ENCODE measurements around the gene TRAPPC3L.

The TRAPPC3L gene

DNA sequence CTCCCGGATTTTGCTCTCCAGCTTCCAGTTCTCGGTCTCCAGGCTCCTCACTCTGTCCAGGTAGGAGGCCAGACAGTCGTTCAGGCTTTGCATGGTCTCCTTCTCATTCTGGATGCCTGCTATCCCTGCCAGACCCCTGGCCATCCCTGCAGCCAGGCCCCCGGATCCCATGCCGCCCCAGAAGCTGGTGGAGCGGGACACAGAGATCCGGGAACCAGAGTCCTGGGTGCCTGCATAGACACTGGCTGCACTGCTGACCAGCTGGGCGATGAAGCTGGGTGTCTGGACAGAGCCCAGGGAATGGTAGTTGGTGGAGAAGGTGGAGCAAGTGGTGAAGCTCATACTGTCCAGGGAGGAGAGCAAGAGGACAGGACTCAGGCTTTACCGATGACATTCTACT, 87.2 kb downstream of the TRAPPC3L start:
- no peaks in the 10 kb centered on the region for H3K36me3 ChIP-seq (ENCODE audit: control insufficient read depth in 1 of 2, insufficient read depth in 2 of 2, low read length in 2 of 2)
- peaks cover 3 to 5% of the 10 kb centered on the region in 2 donors for H3K27me3 ChIP-seq (ENCODE audit: control insufficient read depth in 1 of 2, insufficient read depth in 2 of 2, low read length in 2 of 2)
- H3K4me3 ChIP-seq (ENCODE audit: low read depth in 1 of 2, low read length in 2 of 2): no peak overlapping the region
- peaks cover 8% of the 10 kb centered on the region in 2 donors for H3K4me1 ChIP-seq (ENCODE audit: control insufficient read depth in 1 of 2, insufficient read depth in 2 of 2, low read length in 2 of 2)
- H3K9ac ChIP-seq (ENCODE audit: low read depth in 1 of 2, low read length in 2 of 2): no peak overlapping the region
- no peaks in the 10 kb centered on the region for H3K9me3 ChIP-seq (ENCODE audit: control insufficient read depth in 1 of 2, low read length in 2 of 2)
- H3K27ac ChIP-seq (ENCODE audit: low read depth, low read length): no peak overlapping the region

DNA sequence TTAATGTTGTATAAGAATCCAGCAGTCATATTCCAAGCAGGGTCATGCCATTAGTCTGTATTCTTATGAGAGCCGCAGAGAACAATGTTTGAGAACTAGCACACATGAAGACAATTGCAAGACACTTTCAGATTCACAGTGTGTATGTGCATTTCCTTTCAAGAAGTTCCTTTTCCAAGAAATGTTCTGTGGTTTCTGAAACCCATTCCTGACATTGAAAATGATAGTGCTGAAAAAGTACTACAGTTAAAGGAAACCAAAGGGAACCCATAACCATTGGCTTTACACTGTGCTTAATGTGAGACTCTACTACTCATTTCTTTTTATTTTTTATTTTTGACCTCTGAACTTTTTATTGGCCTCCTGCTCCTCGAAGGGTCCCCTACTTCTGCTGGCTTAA, 88.6 kb downstream of the TRAPPC3L start:
- Histone ChIP-seq H3K9me3 (ENCODE audit: control insufficient read depth in 1 of 2, low read length in 2 of 2) (no peaks in the 10 kb centered on the region), H3K4me1 (ENCODE audit: control insufficient read depth in 1 of 2, insufficient read depth in 2 of 2, low read length in 2 of 2) (peaks cover 0 to 3% of the 10 kb centered on the region in 2 donors), H3K27ac (ENCODE audit: low read depth, low read length) (no peak overlapping the region), H3K9ac (ENCODE audit: low read depth in 1 of 2, low read length in 2 of 2) (no peak overlapping the region), H3K36me3 (ENCODE audit: control insufficient read depth in 1 of 2, insufficient read depth in 2 of 2, low read length in 2 of 2) (no peaks in the 10 kb centered on the region), H3K4me3 (ENCODE audit: low read depth in 1 of 2, low read length in 2 of 2) (no peak overlapping the region), H3K27me3 (ENCODE audit: control insufficient read depth in 1 of 2, insufficient read depth in 2 of 2, low read length in 2 of 2) (peaks cover 0 to 3% of the 10 kb centered on the region in 2 donors)

DNA sequence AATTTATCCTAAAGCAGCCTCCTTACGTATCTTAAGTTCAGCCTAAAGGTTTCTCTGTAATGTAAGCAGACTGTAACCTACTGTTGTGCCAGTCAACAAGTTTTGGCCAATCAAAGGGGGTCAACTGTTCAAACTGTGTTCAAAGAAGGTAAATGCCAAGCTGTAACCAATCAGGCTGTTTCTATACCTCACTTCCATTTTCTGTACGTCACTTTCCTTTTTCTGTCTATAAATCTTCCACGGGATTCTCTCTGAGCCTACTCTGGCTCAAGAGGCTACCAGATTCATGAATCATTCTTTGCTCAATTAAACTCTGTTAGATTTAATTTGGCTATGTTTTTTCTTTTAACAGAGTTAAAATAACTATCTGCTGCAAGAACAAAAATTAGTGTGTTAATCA, 89.4 kb downstream of the TRAPPC3L start:
- Histone ChIP-seq H3K27ac (ENCODE audit: low read depth, low read length) (no peak overlapping the region), H3K9me3 (ENCODE audit: control insufficient read depth in 1 of 2, low read length in 2 of 2) (no peaks in the 10 kb centered on the region), H3K4me1 (ENCODE audit: control insufficient read depth in 1 of 2, insufficient read depth in 2 of 2, low read length in 2 of 2) (peaks cover 5% of the 10 kb centered on the region in 2 donors), H3K36me3 (ENCODE audit: control insufficient read depth in 1 of 2, insufficient read depth in 2 of 2, low read length in 2 of 2) (no peaks in the 10 kb centered on the region), H3K27me3 (ENCODE audit: control insufficient read depth in 1 of 2, insufficient read depth in 2 of 2, low read length in 2 of 2) (peaks cover 0 to 3% of the 10 kb centered on the region in 2 donors), H3K9ac (ENCODE audit: low read depth in 1 of 2, low read length in 2 of 2) (no peak overlapping the region), H3K4me3 (ENCODE audit: low read depth in 1 of 2, low read length in 2 of 2) (no peak overlapping the region)

DNA sequence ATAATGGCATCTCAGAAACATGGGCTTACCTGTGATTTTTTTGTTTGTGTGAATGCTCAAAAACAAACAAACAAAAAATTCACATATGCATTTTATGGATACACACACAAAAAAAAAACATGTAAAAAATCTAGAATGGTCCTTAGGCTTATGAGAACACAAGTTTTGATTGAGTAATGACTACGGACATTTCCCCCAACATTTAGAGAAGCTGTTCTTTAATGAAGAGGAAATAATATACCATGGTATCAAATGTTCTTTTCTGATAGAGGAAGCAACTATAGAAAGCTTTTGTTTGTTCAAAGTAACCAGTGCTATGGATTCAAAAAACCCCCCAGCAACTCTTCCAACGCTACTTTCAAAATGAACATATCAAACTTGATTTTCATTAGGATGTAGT, 93.0 kb downstream of the TRAPPC3L start:
- H3K36me3 ChIP-seq (ENCODE audit: control insufficient read depth in 1 of 2, insufficient read depth in 2 of 2, low read length in 2 of 2): no peaks in the 10 kb centered on the region
- no peak overlapping the region for H3K27ac ChIP-seq (ENCODE audit: low read depth, low read length)
- H3K9ac ChIP-seq (ENCODE audit: low read depth in 1 of 2, low read length in 2 of 2): no peak overlapping the region
- no peaks in the 10 kb centered on the region for H3K9me3 ChIP-seq (ENCODE audit: control insufficient read depth in 1 of 2, low read length in 2 of 2)
- H3K4me3 ChIP-seq (ENCODE audit: low read depth in 1 of 2, low read length in 2 of 2): no peak overlapping the region
- peaks cover 10 to 14% of the 10 kb centered on the region in 2 donors for H3K4me1 ChIP-seq (ENCODE audit: control insufficient read depth in 1 of 2, insufficient read depth in 2 of 2, low read length in 2 of 2)
- H3K27me3 ChIP-seq (ENCODE audit: control insufficient read depth in 1 of 2, insufficient read depth in 2 of 2, low read length in 2 of 2): peaks cover 0 to 3% of the 10 kb centered on the region in 2 donors

DNA sequence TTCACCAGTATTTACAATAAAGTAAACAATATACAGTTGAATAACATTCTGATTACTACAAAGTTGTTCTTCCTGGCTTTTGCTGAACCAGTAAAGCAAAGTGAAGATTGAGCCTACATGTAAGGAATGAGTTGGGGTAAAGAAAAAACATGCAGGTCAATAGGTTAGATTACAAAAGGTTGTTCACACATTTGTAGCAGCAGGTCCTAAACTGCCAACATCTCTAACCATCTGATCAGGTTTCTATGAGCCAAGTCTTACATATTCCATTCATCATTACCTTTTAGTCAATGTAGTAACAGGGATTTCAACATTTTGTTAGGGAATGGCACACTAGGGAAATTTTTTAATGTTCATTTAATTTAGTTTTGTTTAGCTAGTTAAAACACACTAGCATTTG, 93.6 kb downstream of the TRAPPC3L start:
- no peak overlapping the region for H3K27ac ChIP-seq (ENCODE audit: low read depth, low read length)
- H3K9ac ChIP-seq (ENCODE audit: low read depth in 1 of 2, low read length in 2 of 2): no peak overlapping the region
- no peak overlapping the region for H3K4me3 ChIP-seq (ENCODE audit: low read depth in 1 of 2, low read length in 2 of 2)

DNA sequence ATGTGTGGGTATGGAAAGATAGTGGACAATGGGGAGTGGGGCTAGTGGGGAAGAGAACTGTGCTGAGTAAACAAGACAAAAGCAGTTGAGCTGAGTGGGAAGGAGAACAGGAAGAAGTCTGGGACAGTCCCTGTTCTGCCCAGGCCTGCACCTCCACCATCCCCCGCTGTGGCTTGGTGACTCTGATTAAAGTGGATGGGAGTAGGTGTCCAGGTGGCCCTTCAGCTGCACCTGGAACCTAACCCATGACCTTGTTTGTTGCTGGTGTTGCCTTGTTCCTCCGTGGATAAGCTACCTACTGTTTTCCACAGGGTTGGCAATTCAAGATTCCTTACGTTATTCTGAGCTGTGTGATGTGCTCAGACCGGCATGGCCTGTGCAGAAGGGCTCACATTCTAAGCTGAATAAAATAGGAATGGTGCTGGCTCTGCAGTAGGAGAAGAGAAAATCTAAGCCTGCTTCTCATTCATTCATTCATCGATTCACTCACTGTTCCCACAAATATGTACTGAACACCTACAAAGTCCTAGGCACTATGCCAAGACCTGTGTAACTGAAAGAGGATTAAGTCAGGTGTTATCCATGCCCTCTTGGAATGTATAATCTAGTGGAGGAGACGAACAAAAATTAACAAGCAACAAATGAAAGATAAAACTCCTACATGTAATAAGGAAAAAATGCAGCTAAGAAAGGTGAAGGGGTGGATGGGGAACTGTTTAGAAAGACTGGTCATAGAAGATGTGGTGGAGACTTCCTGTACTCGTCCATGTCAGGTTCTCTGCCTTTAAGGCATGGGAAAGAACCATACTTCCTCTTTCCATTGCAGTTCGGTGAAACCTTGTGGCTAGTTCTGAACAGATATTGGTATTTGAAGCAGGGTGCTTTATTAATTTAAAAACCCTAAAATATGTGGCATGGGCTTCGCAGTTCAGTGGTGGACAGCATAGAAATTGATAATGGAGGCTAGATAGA, 94.4 kb downstream of the TRAPPC3L start:
- Histone ChIP-seq H3K9me3 (ENCODE audit: control insufficient read depth in 1 of 2, low read length in 2 of 2) (no peaks in the 10 kb centered on the region), H3K9ac (ENCODE audit: low read depth in 1 of 2, low read length in 2 of 2) (no peak overlapping the region), H3K4me3 (ENCODE audit: low read depth in 1 of 2, low read length in 2 of 2) (no peak overlapping the region), H3K27ac (ENCODE audit: low read depth, low read length) (no peak overlapping the region), H3K4me1 (ENCODE audit: control insufficient read depth in 1 of 2, insufficient read depth in 2 of 2, low read length in 2 of 2) (peaks cover 10 to 14% of the 10 kb centered on the region in 2 donors), H3K36me3 (ENCODE audit: control insufficient read depth in 1 of 2, insufficient read depth in 2 of 2, low read length in 2 of 2) (no peaks in the 10 kb centered on the region), H3K27me3 (ENCODE audit: control insufficient read depth in 1 of 2, insufficient read depth in 2 of 2, low read length in 2 of 2) (peaks cover 0 to 3% of the 10 kb centered on the region in 2 donors)

More for the DNA sequence above, 93.6 kb downstream of the TRAPPC3L start:
- Histone ChIP-seq H3K4me1 (ENCODE audit: control insufficient read depth in 1 of 2, insufficient read depth in 2 of 2, low read length in 2 of 2) (peaks cover 10 to 14% of the 10 kb centered on the region in 2 donors), H3K27me3 (ENCODE audit: control insufficient read depth in 1 of 2, insufficient read depth in 2 of 2, low read length in 2 of 2) (peaks cover 0 to 3% of the 10 kb centered on the region in 2 donors), H3K9me3 (ENCODE audit: control insufficient read depth in 1 of 2, low read length in 2 of 2) (no peaks in the 10 kb centered on the region), H3K36me3 (ENCODE audit: control insufficient read depth in 1 of 2, insufficient read depth in 2 of 2, low read length in 2 of 2) (no peaks in the 10 kb centered on the region)

DNA sequence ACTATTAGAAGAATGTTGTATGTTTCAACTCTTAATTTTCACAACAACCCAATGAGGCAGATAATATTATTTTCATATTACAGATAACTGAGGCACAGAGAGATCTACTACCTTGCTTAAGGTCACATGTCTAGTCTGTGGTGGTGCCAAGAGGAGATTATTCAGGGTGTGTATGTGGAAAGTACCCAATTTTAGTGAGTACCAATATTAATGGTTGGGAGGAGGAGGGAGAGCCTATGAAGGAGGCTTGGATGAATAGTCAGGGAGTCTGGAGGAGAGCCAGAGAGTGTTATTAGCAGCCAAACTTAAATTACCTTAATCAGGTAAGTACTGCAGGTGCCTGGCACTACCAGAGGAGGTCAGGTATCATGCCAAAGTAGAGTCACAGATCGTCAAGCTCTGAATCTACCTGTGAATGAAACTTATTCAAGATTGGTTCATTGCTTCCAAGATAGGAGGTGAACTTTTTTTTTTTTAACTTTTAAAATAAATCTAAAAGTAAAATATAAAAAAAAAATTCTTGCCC, 95.2 kb downstream of the TRAPPC3L start:
- no peak overlapping the region for H3K9ac ChIP-seq (ENCODE audit: low read depth in 1 of 2, low read length in 2 of 2)
- H3K27me3 ChIP-seq (ENCODE audit: control insufficient read depth in 1 of 2, insufficient read depth in 2 of 2, low read length in 2 of 2): peaks cover 0 to 3% of the 10 kb centered on the region in 2 donors
- no peak overlapping the region for H3K4me3 ChIP-seq (ENCODE audit: low read depth in 1 of 2, low read length in 2 of 2)
- H3K9me3 ChIP-seq (ENCODE audit: control insufficient read depth in 1 of 2, low read length in 2 of 2): no peaks in the 10 kb centered on the region
- H3K36me3 ChIP-seq (ENCODE audit: control insufficient read depth in 1 of 2, insufficient read depth in 2 of 2, low read length in 2 of 2): no peaks in the 10 kb centered on the region
- no peak overlapping the region for H3K27ac ChIP-seq (ENCODE audit: low read depth, low read length)
- H3K4me1 ChIP-seq (ENCODE audit: control insufficient read depth in 1 of 2, insufficient read depth in 2 of 2, low read length in 2 of 2): peaks cover 10 to 14% of the 10 kb centered on the region in 2 donors

DNA sequence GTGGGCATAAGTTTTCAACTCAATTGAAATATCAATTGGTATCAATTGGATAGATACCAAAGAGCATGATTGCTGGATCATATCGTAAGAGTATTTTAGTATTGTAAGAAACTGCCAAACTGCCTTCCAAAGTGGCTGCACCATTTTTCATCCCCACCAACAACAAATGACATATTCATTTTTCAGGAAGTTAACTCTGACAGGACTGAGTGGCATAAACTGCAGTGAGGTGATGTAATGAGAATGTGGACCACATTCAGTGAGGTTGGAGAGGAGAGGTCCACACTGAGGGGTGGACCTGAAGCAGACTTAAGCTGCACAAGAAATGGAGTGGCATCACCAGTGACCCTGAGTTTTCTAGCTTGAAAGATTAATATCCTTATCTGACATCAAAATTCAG, 95.9 kb downstream of the TRAPPC3L start:
- H3K4me3 ChIP-seq (ENCODE audit: low read depth in 1 of 2, low read length in 2 of 2): no peak overlapping the region
- H3K9me3 ChIP-seq (ENCODE audit: control insufficient read depth in 1 of 2, low read length in 2 of 2): no peaks in the 10 kb centered on the region
- no peak overlapping the region for H3K27ac ChIP-seq (ENCODE audit: low read depth, low read length)
- no peak overlapping the region for H3K9ac ChIP-seq (ENCODE audit: low read depth in 1 of 2, low read length in 2 of 2)
- H3K4me1 ChIP-seq (ENCODE audit: control insufficient read depth in 1 of 2, insufficient read depth in 2 of 2, low read length in 2 of 2): peaks cover 10 to 14% of the 10 kb centered on the region in 2 donors
- peaks cover 0 to 3% of the 10 kb centered on the region in 2 donors for H3K27me3 ChIP-seq (ENCODE audit: control insufficient read depth in 1 of 2, insufficient read depth in 2 of 2, low read length in 2 of 2)
- no peaks in the 10 kb centered on the region for H3K36me3 ChIP-seq (ENCODE audit: control insufficient read depth in 1 of 2, insufficient read depth in 2 of 2, low read length in 2 of 2)

DNA sequence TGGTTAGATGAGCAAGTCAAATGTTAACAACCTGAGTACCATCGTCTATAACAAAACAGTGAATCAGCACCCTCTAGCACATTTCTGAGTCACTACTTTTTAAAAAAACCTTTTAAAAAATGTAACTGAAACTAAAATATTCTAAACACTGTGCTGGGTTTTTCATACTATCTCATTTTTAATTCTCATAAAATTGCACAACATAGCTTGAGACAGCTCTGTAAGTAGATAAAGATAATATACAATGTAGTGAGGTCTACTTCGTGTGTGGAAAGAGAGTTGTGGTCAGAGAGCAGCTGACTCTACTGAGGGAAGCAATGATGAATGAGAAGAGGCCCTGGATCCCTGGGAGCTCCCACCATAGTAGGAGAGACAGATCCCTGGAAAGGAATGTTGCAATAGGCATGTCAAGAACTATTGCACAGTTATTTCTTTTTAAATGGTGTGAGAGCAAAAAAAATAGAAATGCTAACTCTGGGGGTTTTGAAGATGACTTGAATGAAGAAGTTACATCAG, 97.9 kb downstream of the TRAPPC3L start:
- Histone ChIP-seq H3K27me3 (ENCODE audit: control insufficient read depth in 1 of 2, insufficient read depth in 2 of 2, low read length in 2 of 2) (no peaks in the 10 kb centered on the region), H3K4me1 (ENCODE audit: control insufficient read depth in 1 of 2, insufficient read depth in 2 of 2, low read length in 2 of 2) (peaks cover 10 to 14% of the 10 kb centered on the region in 2 donors), H3K9me3 (ENCODE audit: control insufficient read depth in 1 of 2, low read length in 2 of 2) (no peaks in the 10 kb centered on the region), H3K27ac (ENCODE audit: low read depth, low read length) (no peak overlapping the region), H3K9ac (ENCODE audit: low read depth in 1 of 2, low read length in 2 of 2) (no peak overlapping the region), H3K4me3 (ENCODE audit: low read depth in 1 of 2, low read length in 2 of 2) (no peak overlapping the region), H3K36me3 (ENCODE audit: control insufficient read depth in 1 of 2, insufficient read depth in 2 of 2, low read length in 2 of 2) (no peaks in the 10 kb centered on the region)

DNA sequence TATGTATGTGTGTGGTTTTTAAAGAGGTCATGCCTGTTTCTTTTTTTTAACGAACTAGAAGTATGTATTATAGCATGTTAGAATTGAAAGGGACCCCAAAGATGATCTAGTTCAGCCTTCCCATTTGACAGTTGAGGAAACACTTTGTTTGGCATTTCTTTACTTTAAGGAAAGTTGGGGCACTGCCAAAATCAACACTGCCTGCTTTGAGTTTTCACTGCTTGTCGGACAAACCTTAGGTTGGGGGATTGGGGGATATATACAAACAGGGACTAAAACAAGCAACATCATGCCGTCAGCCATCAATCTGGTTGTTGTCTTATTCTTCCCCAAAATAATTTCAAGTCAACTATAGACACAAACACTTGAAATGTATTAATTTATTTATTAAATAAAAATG, 98.4 kb downstream of the TRAPPC3L start:
- Histone ChIP-seq H3K9ac (ENCODE audit: low read depth in 1 of 2, low read length in 2 of 2) (no peak overlapping the region), H3K36me3 (ENCODE audit: control insufficient read depth in 1 of 2, insufficient read depth in 2 of 2, low read length in 2 of 2) (no peaks in the 10 kb centered on the region), H3K4me1 (ENCODE audit: control insufficient read depth in 1 of 2, insufficient read depth in 2 of 2, low read length in 2 of 2) (peaks cover 10 to 14% of the 10 kb centered on the region in 2 donors), H3K9me3 (ENCODE audit: control insufficient read depth in 1 of 2, low read length in 2 of 2) (no peaks in the 10 kb centered on the region), H3K27me3 (ENCODE audit: control insufficient read depth in 1 of 2, insufficient read depth in 2 of 2, low read length in 2 of 2) (no peaks in the 10 kb centered on the region), H3K27ac (ENCODE audit: low read depth, low read length) (no peak overlapping the region), H3K4me3 (ENCODE audit: low read depth in 1 of 2, low read length in 2 of 2) (no peak overlapping the region)
